WTC11 (cell line): Measurements from ENCODE around the gene DGUOK.

ENCODE experiments used
- ATF6 ChIP-seq: sonication (generic); formaldehyde crosslinking; IDR thresholded peaks from 2 replicates; pipeline ENCODE4 v1.8.1; 2023; ENCODE audit warnings: mild to moderate bottlenecking, missing genetic modification reagents
- CTCF ChIP-seq: fragments of 200-600 bp; IDR thresholded peaks from 2 replicates; pipeline ENCODE4 v1.8.0; 2022; ENCODE audit warnings: antibody characterized with exemption
- E2F4 ChIP-seq: sonication (generic); formaldehyde crosslinking; IDR thresholded peaks from 2 replicates; pipeline ENCODE4 v1.8.1; 2022; ENCODE audit warnings: low read depth, mild to moderate bottlenecking, moderate library complexity, missing genetic modification reagents, borderline replicate concordance
- E2F5 ChIP-seq: sonication (generic); formaldehyde crosslinking; IDR thresholded peaks from 2 replicates; pipeline ENCODE4 v1.8.1; 2022; ENCODE audit warnings: mild to moderate bottlenecking, moderate library complexity, missing genetic modification reagents
- ELF4 ChIP-seq: sonication (generic); formaldehyde crosslinking; IDR thresholded peaks from 2 replicates; pipeline ENCODE4 v1.8.1; 2022; ENCODE audit warnings: low read depth, mild to moderate bottlenecking, moderate library complexity, missing genetic modification reagents
- FOXP1 ChIP-seq: sonication (generic); formaldehyde crosslinking; IDR thresholded peaks from 2 replicates; pipeline ENCODE4 v1.8.0; 2022; ENCODE audit warnings: missing genetic modification reagents, mild to moderate bottlenecking, moderate library complexity, borderline replicate concordance
- MXD4 ChIP-seq: fragments of 250-450 bp; sonication (Bioruptor Pico); IDR thresholded peaks from 2 replicates; pipeline ENCODE4 v1.8.0; 2021; ENCODE audit warnings: mild to moderate bottlenecking, moderate library complexity, borderline replicate concordance
- NFATC4 ChIP-seq: fragments of 250-450 bp; sonication (Bioruptor Pico); IDR thresholded peaks from 2 replicates; pipeline ENCODE4 v1.9.0; 2021; ENCODE audit warnings: mild to moderate bottlenecking
- SMAD3 ChIP-seq: sonication (generic); formaldehyde crosslinking; IDR thresholded peaks from 2 replicates; pipeline ENCODE4 v1.8.0; 2022; ENCODE audit warnings: missing genetic modification reagents, mild to moderate bottlenecking, borderline replicate concordance
- SP1 ChIP-seq: sonication (generic); formaldehyde crosslinking; conservative IDR thresholded peaks from 2 replicates; pipeline ENCODE4 v1.8.1; 2022; ENCODE audit warnings: missing genetic modification reagents
- STAT6 ChIP-seq: sonication (generic); formaldehyde crosslinking; conservative IDR thresholded peaks from 2 replicates; pipeline ENCODE4 v1.8.1; 2023; ENCODE audit warnings: mild to moderate bottlenecking, low read depth, missing genetic modification reagents, moderate library complexity
- USF2 ChIP-seq: sonication (generic); formaldehyde crosslinking; IDR thresholded peaks from 2 replicates; pipeline ENCODE4 v1.8.1; 2023; ENCODE audit warnings: mild to moderate bottlenecking, missing genetic modification reagents, moderate library complexity

- no peak for TF ChIP-seq CTCF
- no peak for TF ChIP-seq USF2 (CRISPR knock-in tag)
- no peak for TF ChIP-seq ATF6 (CRISPR knock-in tag)
- no peak for TF ChIP-seq SMAD3
- TF ChIP-seq E2F4 (CRISPR knock-in tag), result no peak
- no peak for TF ChIP-seq NFATC4
- no peak for TF ChIP-seq E2F5 (CRISPR knock-in tag)
- TF ChIP-seq FOXP1 (CRISPR knock-in tag), result no peak
- TF ChIP-seq MXD4 (CRISPR knock-in tag), result no peak
- no peak for TF ChIP-seq STAT6 (CRISPR knock-in tag)
- TF ChIP-seq ELF4 (CRISPR knock-in tag), result no peak
- TF ChIP-seq SP1, result no peak
These were observed 664 bp downstream of the DGUOK start for GRCh38 chr2:73927344-73927743.
